HepG2 (cell line): ENCODE data around the gene ADAM15. TPM values are rescaled to one million over a fixed set of nuclear protein-coding genes. Genes with fewer than 3 reads are reported as not detected.

ENCODE experiments used
- CAMTA2 ChIP-seq: sonication (generic); formaldehyde crosslinking; IDR thresholded peaks from 2 replicates; pipeline ENCODE4 v1.4.0; 2020; ENCODE audit warnings: mild to moderate bottlenecking, missing genetic modification reagents, borderline replicate concordance
- ELF4 ChIP-seq: sonication (generic); formaldehyde crosslinking; IDR thresholded peaks from 2 replicates; pipeline ENCODE4 v1.5.0; 2020; ENCODE audit warnings: missing genetic modification reagents, mild to moderate bottlenecking, moderate library complexity, borderline replicate concordance
- FOXJ3 ChIP-seq: sonication (generic); formaldehyde crosslinking; IDR thresholded peaks from 2 replicates; pipeline ENCODE4 v1.4.0; 2020; ENCODE audit warnings: missing genetic modification reagents, mild to moderate bottlenecking, borderline replicate concordance
- GATAD2A ChIP-seq: IDR thresholded peaks from 2 replicates; pipeline ENCODE4 v1.6.1; 2016
- NRL ChIP-seq: sonication (generic); formaldehyde crosslinking; IDR thresholded peaks from 2 replicates; pipeline ENCODE4 v1.5.0; 2020; ENCODE audit warnings: missing genetic modification reagents, mild to moderate bottlenecking, moderate library complexity, borderline replicate concordance
- POGK ChIP-seq: sonication (generic); formaldehyde crosslinking; conservative IDR thresholded peaks from 2 replicates; pipeline ENCODE4 v1.8.0; 2022; ENCODE audit warnings: mild to moderate bottlenecking, moderate library complexity, missing genetic modification reagents
- RAD51 ChIP-seq: fragments of 450-650 bp; IDR thresholded peaks from 2 replicates; pipeline ENCODE4 v1.6.1; 2016; ENCODE audit warnings: borderline replicate concordance
- RBAK ChIP-seq: sonication (generic); formaldehyde crosslinking; IDR thresholded peaks from 2 replicates; pipeline ENCODE4 v1.5.1; 2020; ENCODE audit warnings: mild to moderate bottlenecking, missing genetic modification reagents
- RXRA ChIP-seq: sonication (generic); formaldehyde crosslinking; IDR thresholded peaks from 2 replicates; pipeline ENCODE4 v1.5.1; 2020; ENCODE audit warnings: missing genetic modification reagents
- TBL1XR1 ChIP-seq: fragments of 150-350 bp; IDR thresholded peaks from 2 replicates; pipeline ENCODE4 v1.6.1; 2014; ENCODE audit warnings: borderline replicate concordance, low read length; ENCODE audit not compliant: partially characterized antibody
- THAP9 ChIP-seq: sonication (generic); formaldehyde crosslinking; IDR thresholded peaks from 2 replicates; pipeline ENCODE4; 2020; ENCODE audit warnings: missing genetic modification reagents, mild to moderate bottlenecking, borderline replicate concordance
- TSC22D2 ChIP-seq: sonication (generic); formaldehyde crosslinking; IDR thresholded peaks from 2 replicates; pipeline ENCODE4 v1.5.1; 2020; ENCODE audit warnings: missing genetic modification reagents, mild to moderate bottlenecking, borderline replicate concordance
- ZBED4 ChIP-seq: sonication (generic); formaldehyde crosslinking; IDR thresholded peaks from 2 replicates; pipeline ENCODE4 v1.4.0; 2020; ENCODE audit warnings: missing genetic modification reagents, borderline replicate concordance
- ZNF335 ChIP-seq: sonication (generic); formaldehyde crosslinking; IDR thresholded peaks from 2 replicates; pipeline ENCODE4 v1.4.0; 2020; ENCODE audit warnings: missing genetic modification reagents
- ZNF33B ChIP-seq: sonication (generic); formaldehyde crosslinking; IDR thresholded peaks from 2 replicates; pipeline ENCODE4 v1.5.1; 2020; ENCODE audit warnings: mild to moderate bottlenecking, missing genetic modification reagents
- ZNF563 ChIP-seq: sonication (generic); formaldehyde crosslinking; IDR thresholded peaks from 2 replicates; pipeline ENCODE4 v1.8.0; 2022; ENCODE audit warnings: mild to moderate bottlenecking, moderate library complexity, missing genetic modification reagents
- ZNF570 ChIP-seq: sonication (generic); formaldehyde crosslinking; IDR thresholded peaks from 2 replicates; pipeline ENCODE4 v1.4.0; 2020; ENCODE audit warnings: mild to moderate bottlenecking, missing genetic modification reagents, borderline replicate concordance
- ZSCAN12 ChIP-seq: sonication (generic); formaldehyde crosslinking; IDR thresholded peaks from 2 replicates; pipeline ENCODE4 v1.9.0; 2021; ENCODE audit warnings: mild to moderate bottlenecking, missing genetic modification reagents
- ZSCAN25 ChIP-seq: sonication (generic); formaldehyde crosslinking; IDR thresholded peaks from 2 replicates; pipeline ENCODE4 v1.8.0; 2022; ENCODE audit warnings: mild to moderate bottlenecking, missing genetic modification reagents
- polyA plus RNA-seq, 8 experiments: library from polyadenylated mRNA; depleted of rRNA in 3 of 8; stranded (reverse) in 7 of 8; unstranded in 1 of 8; fragments of >200 nt; fragmentation: Illumina TruSeq in 4 of 8; extraction: Trizol in 4 of 8; gene quantifications; 2 replicates each; pipeline versions ENCODE4 v1.2.1 to v1.2.3, GENCODE V29; 2011 to 2016; ENCODE audit warnings: low read depth in 4 of 8, missing spikeins in 1 of 8, mixed read lengths in 1 of 8; ENCODE audit not compliant: insufficient read depth in 1 of 8
- total RNA-seq, 5 experiments: library from RNA; depleted of rRNA; stranded (reverse); fragments of >200 nt; fragmentation: Illumina TruSeq; extraction: Trizol; gene quantifications; 2 replicates each; pipeline ENCODE4 v1.2.3, GENCODE V29; 2016; ENCODE audit warnings: low read depth in 1 of 5

The ADAM15 gene
- total and polyA plus RNA-seq, 2 of the 13 experiments (the other 11 are each of a cell fraction or from before 2014, with no cell fraction given), result 17.9 to 25.6 TPM

GRCh38 chr1:155007251-155007828 is 43.8 kb upstream of the ADAM15 start (continued):
- TF ChIP-seq THAP9 (CRISPR knock-in tag) (no peak), RBAK (CRISPR knock-in tag) (no peak), ZNF335 (CRISPR knock-in tag) (no peak), GATAD2A (0 out of 2 replicates have a peak, but pooled peaks have one; percentile 31), ZNF563 (CRISPR knock-in tag) (no peak), POGK (CRISPR knock-in tag) (no peak), ZSCAN12 (no peak), ZBED4 (CRISPR knock-in tag) (0 out of 2 replicates have a peak, but pooled peaks have one; percentile 30), CAMTA2 (CRISPR knock-in tag) (no peak), ZSCAN25 (CRISPR knock-in tag) (peak; percentile 98), RAD51 (no peak), ZNF33B (CRISPR knock-in tag) (no peak), ZNF570 (CRISPR knock-in tag) (no peak), RXRA (CRISPR knock-in tag) (0 out of 2 replicates have a peak, but pooled peaks have one; percentile 24), TBL1XR1 (no peak), TSC22D2 (CRISPR knock-in tag) (no peak), ELF4 (CRISPR knock-in tag) (no peak), FOXJ3 (CRISPR knock-in tag) (no peak), NRL (no peak)
